Heart left ventricle (tissue), 16 donors: ENCODE results near the gene NIT2. TPM values are rescaled to one million over a fixed set of nuclear protein-coding genes. Genes with fewer than 3 reads are reported as not detected.

Experiments
- ATAC-seq, 4 donors: fragments of 200-7000 bp; cut with Tn5 transposase; one replicate each; pipeline ENCODE4 v1.9.1; 2020 to 2022; ENCODE audit warnings: moderate library complexity in 4 of 4, mild to moderate bottlenecking in 3 of 4, moderate number of reproducible peaks in 1 of 4
- DNase-seq, 5 donors: peaks; one replicate each; pipeline ENCODE4 v3.0.0-alpha.2; 2020
- H3K27ac ChIP-seq, 12 donors: fragments of 200-600 bp; sonication (generic) in 4 of 12; one replicate each; pipeline versions ENCODE4 v1.5.0 to v1.8.0; 2016 to 2022; ENCODE audit warnings: mild to moderate bottlenecking in 2 of 12
- H3K27me3 ChIP-seq, 9 donors: fragments of 200-600 bp; sonication (generic) in 2 of 9; one replicate each; pipeline versions ENCODE4 v1.5.1 to v1.8.0; 2016 to 2022; ENCODE audit warnings: mild to moderate bottlenecking in 3 of 9
- H3K36me3 ChIP-seq, 9 donors: fragments of 200-600 bp; sonication (generic) in 2 of 9; one replicate each; pipeline versions ENCODE4 v1.5.0 to v1.8.0; 2018 to 2022; ENCODE audit warnings: mild to moderate bottlenecking in 2 of 9
- H3K4me1 ChIP-seq, 12 donors: fragments of 200-600 bp; sonication (generic) in 4 of 12; one replicate each; pipeline versions ENCODE4 v1.5.0 to v1.8.0; 2016 to 2022; ENCODE audit warnings: mild to moderate bottlenecking in 3 of 12
- H3K4me3 ChIP-seq, 12 donors: fragments of 200-600 bp; sonication (generic) in 4 of 12; one replicate each; pipeline versions ENCODE4 v1.5.0 to v1.8.0; 2017 to 2022; ENCODE audit warnings: mild to moderate bottlenecking in 9 of 12, moderate library complexity in 4 of 12
- H3K9me3 ChIP-seq, 12 donors: fragments of 200-600 bp; sonication (generic) in 4 of 12; one replicate each; pipeline versions ENCODE4 v1.5.0 to v1.8.0; 2016 to 2022; ENCODE audit warnings: mild to moderate bottlenecking in 1 of 12
- CTCF ChIP-seq, 12 donors: fragments of 200-600 bp; sonication (generic) in 4 of 12; IDR thresholded peaks; one replicate each; pipeline versions ENCODE4 v1.5.0 to v1.8.0; 2018 to 2022; ENCODE audit warnings: antibody characterized with exemption in 12 of 12, mild to moderate bottlenecking in 5 of 12
- POLR2A ChIP-seq, 2 donors: fragments of 450-650 bp; IDR thresholded peaks; one replicate each; pipeline ENCODE4 v1.6.1; 2017; ENCODE audit warnings: antibody characterized with exemption in 2 of 2, mild to moderate bottlenecking in 2 of 2, moderate library complexity in 2 of 2
- WGBS, 4 donors: extraction: QIAGEN DNeasy Blood & Tissue Kit in 2 of 4; methylation state at CpG; one replicate each; pipeline versions ENCODE4 v1.1.5 to v1.1.7; 2013 to 2018; 5-methylcytosine and 5-hydroxymethylcytosine counted together
- intact Hi-C, 10 donors: fragments of 100-400 bp; cut with DNase I; formaldehyde crosslinking; loops; one replicate each; pipeline versions ENCODE4 v1.11.1 to v1.14.2; 2022
- polyA plus RNA-seq, 2 donors: library from polyadenylated mRNA; stranded (reverse); fragments of 200-250 nt; gene quantifications; one replicate each; pipeline ENCODE4 v1.2.3, GENCODE V29; 2013
- total RNA-seq, 9 donors: library from RNA; depleted of rRNA in 2 of 9; stranded (reverse); fragments of >200 nt in 2 of 9; fragmentation: NEBNext Ultra II Directional in 3 of 9; extraction: Animal tissue kit (Norgen Biotek cat#: 25700) in 3 of 9; gene quantifications; one replicate each; pipeline versions ENCODE4 v1.1.0 to v1.2.4, GENCODE V29; 2016 to 2023
- donor health status: ischemic (EF 13 %, LVEDD 7.1; RV severe dilation, severe dysfunction).
- donor health status: healthy with polysubstance abuse.
- donor health status: DM: no; HTN: yes; CAD: no.
- donor health status: DM: no; HTN: no; CAD: no.
- donor health status: ischemic (EF 25% LVEDD 6.9; RV normal size, moderate dysfunction).
- donor health status: ischemic (EF 25% LVEDD 5.7; RV mildly dilated, moderate dysfunction).
- donor health status: healthy.
- donor health status: DM: yes; HTN: yes; CAD: no.
- donor health status: ischemic (EF 35%, LVEDD 5.7; RV mildly dilated, moderate dysfunction).
- donor health status: nonischemic (EF 11% LVEDD 7.7; RV severe dilation, severe dysfunction).
- donor health status: DM: yes; HTN: yes; CAD: no.
- donor health status: PGD.
- donor health status: ischemic (EF 29% LVEDD 5.4; RV normal size, mild dysfunction).
- donor health status: nonischemic (EF 23%, LVEDD 6.1; RV moderate dilation, normal function).

The NIT2 gene
- total and polyA plus RNA-seq, 11 donors = 11.6 to 50.9 (median 31.1) TPM

- H3K27ac ChIP-seq = peak overlapping the region in 1 of 12 donors; percentile 95
- no peak for DNase-seq
- H3K27me3 ChIP-seq = no peaks in the 10 kb centered on the region
- peaks cover 0 to 21% (median 8%) of the 10 kb centered on the region in 12 donors for H3K9me3 ChIP-seq
- no peak for TF ChIP-seq CTCF (IDR thresholded peaks at IDR 0.05)
- TF ChIP-seq POLR2A (IDR thresholded peaks at IDR 0.05) = no peak
- no peak for ATAC-seq
- 62 to 68% (median 65%) methylated on average over 5 of the region's 5 CpGs for WGBS, 4 donors
- intact Hi-C loops = loop anchor here in 4 of 10 donors (5.0 to 10.0 kb wide), 6 partner anchors 66 to 1879 kb away; partner anchors contain the start of genes TMEM45A (in 2 of the 4), CLDND1 (in 1 of the 4), NIT2 (in 1 of the 4) and TFG (in 1 of the 4)
- H3K4me1 ChIP-seq = peaks cover 0 to 45% (median 24%) of the 10 kb centered on the region in 12 donors
- H3K36me3 ChIP-seq = no peaks in the 10 kb centered on the region
- H3K4me3 ChIP-seq = peak overlapping the region in 9 of 12 donors; percentile 76 to 98 (median 93)
Measured at GRCh38 chr3:100403362-100404249, 69.0 kb downstream of the NIT2 start.

DNA sequence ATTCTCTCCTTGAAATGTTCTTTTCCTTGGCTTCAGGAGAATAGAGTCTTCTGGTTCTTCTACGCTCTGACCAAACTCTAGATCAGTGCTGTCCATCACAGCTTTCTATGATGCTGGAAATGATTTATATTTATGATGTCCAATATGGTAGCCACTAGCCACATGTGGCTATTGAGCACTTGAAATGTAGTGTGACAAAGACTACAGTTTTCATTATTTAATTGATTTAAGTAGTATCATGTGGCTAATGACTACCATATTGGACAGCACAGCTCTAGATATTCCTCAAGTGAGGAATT is 69.6 kb downstream of the NIT2 start:
- H3K4me3 ChIP-seq = no peak overlapping the region
- intact Hi-C loops = loop anchor here in 4 of 10 donors (5.0 to 10.0 kb wide), 6 partner anchors 67 to 1879 kb away; partner anchors contain the start of genes TMEM45A (in 2 of the 4), CLDND1 (in 1 of the 4), NIT2 (in 1 of the 4) and TFG (in 1 of the 4)
- no peaks in the 10 kb centered on the region for H3K36me3 ChIP-seq
- ATAC-seq (no peak), DNase-seq (no peak)
- peaks cover 0 to 21% (median 8%) of the 10 kb centered on the region in 12 donors for H3K9me3 ChIP-seq
- no peaks in the 10 kb centered on the region for H3K27me3 ChIP-seq
- WGBS, 4 donors = 83 to 100% (median 95%) methylated on average over 1 of the region's 1 CpG
- no peak for TF ChIP-seq POLR2A (IDR thresholded peaks at IDR 0.05)
- H3K27ac ChIP-seq = no peak overlapping the region
- H3K4me1 ChIP-seq = peaks cover 0 to 39% (median 19%) of the 10 kb centered on the region in 12 donors

GRCh38 chr3:100407164-100407563 is 72.6 kb downstream of the NIT2 start:
- Histone ChIP-seq H3K27ac (no peak overlapping the region), H3K4me3 (no peak overlapping the region), H3K9me3 (peaks cover 0 to 30% (median 8%) of the 10 kb centered on the region in 12 donors), H3K36me3 (no peaks in the 10 kb centered on the region), H3K27me3 (no peaks in the 10 kb centered on the region), H3K4me1 (peaks cover 0 to 22% (median 12%) of the 10 kb centered on the region in 12 donors)
- ATAC-seq = no peak
- intact Hi-C loops = loop anchor here in 4 of 10 donors (10.0 kb wide), 4 partner anchors 72 to 1882 kb away; partner anchors contain the start of genes CLDND1 (in 1 of the 4), NIT2 (in 1 of the 4) and TFG (in 1 of the 4)
- TF ChIP-seq POLR2A (IDR thresholded peaks at IDR 0.05) (no peak), CTCF (IDR thresholded peaks at IDR 0.05) (no peak)
- DNase-seq = no peak
- WGBS, 4 donors = 67 to 97% (median 84%) methylated on average over 2 of the region's 2 CpGs

GRCh38 chr3:100407977-100408532 is 73.5 kb downstream of the NIT2 start:
- H3K27me3 ChIP-seq = no peaks in the 10 kb centered on the region
- WGBS, 4 donors = 88 to 94% (median 92%) methylated on average over 4 of the region's 4 CpGs
- H3K36me3 ChIP-seq = no peaks in the 10 kb centered on the region
- peaks cover 0 to 30% (median 8%) of the 10 kb centered on the region in 12 donors for H3K9me3 ChIP-seq
- no peak for ATAC-seq
- no peak for TF ChIP-seq POLR2A (IDR thresholded peaks at IDR 0.05)
- TF ChIP-seq CTCF (IDR thresholded peaks at IDR 0.05) = no peak
- intact Hi-C loops = loop anchor here in 4 of 10 donors (10.0 kb wide), 4 partner anchors 73 to 1883 kb away; partner anchors contain the start of genes CLDND1 (in 1 of the 4), NIT2 (in 1 of the 4) and TFG (in 1 of the 4)
- no peak for DNase-seq
- H3K4me1 ChIP-seq = peaks cover 0 to 13% (median 6%) of the 10 kb centered on the region in 12 donors
- no peak overlapping the region for H3K4me3 ChIP-seq
- no peak overlapping the region for H3K27ac ChIP-seq

Other genes with a start within 250 kb of the NIT2 start
- gene FILIP1L, start 220.3 kb upstream of the NIT2 start, total RNA-seq = 100 to 1,000 TPM in 1 of 9 donors, 10 to 100 TPM in 8; 47.0 to 120 (median 77.4) TPM
- gene FILIP1L, start 220.3 kb upstream of the NIT2 start, polyA plus RNA-seq = 10 to 100 TPM; 18.2 to 77.3 TPM
- 10 to 100 TPM; 17.7 to 38.3 (median 32.9) TPM for gene TBC1D23, start 73.8 kb upstream of the NIT2 start, total RNA-seq
- 10 to 100 TPM; 13.6 to 41.7 TPM for gene TBC1D23, start 73.8 kb upstream of the NIT2 start, polyA plus RNA-seq
- gene TOMM70, start 66.3 kb downstream of the NIT2 start, total RNA-seq = 10 to 100 TPM; 39.1 to 67.0 (median 57.2) TPM
- 10 to 100 TPM; 25.9 to 45.7 TPM for gene TOMM70, start 66.3 kb downstream of the NIT2 start, polyA plus RNA-seq
- 1 to 10 TPM; 2.5 to 5.9 (median 3.7) TPM for gene LNP1, start 66.8 kb downstream of the NIT2 start, total RNA-seq
- 1 to 10 TPM; 1.4 to 2.8 TPM for gene LNP1, start 66.8 kb downstream of the NIT2 start, polyA plus RNA-seq
- gene TMEM45A, start 157.9 kb downstream of the NIT2 start, total RNA-seq = 1 to 10 TPM; 1.8 to 6.6 (median 3.1) TPM
- gene TMEM45A, start 157.9 kb downstream of the NIT2 start, polyA plus RNA-seq = 10 to 100 TPM in 1 of 2 donors, 1 to 10 TPM in 1; 1.9 to 11.2 TPM